Measurements from ENCODE around the gene TMOD1.

TMOD1 gene

GRCh38 chr9:97625620-97626019 is 124.2 kb downstream of the TMOD1 start:
- Mint-ChIP-seq H3K27me3 (ENCODE audit: low read depth) (no peaks in the 10 kb centered on the region), H3K27ac (no peak overlapping the region), H3K4me3 (no peak overlapping the region), H3K4me1 (peaks cover 15% of the 10 kb centered on the region), H3K9me3 (peaks cover 6% of the 10 kb centered on the region), H3K36me3 (ENCODE audit: low read depth) (peaks cover 55% of the 10 kb centered on the region)
- no peak for TF ChIP-seq CTCF (IDR thresholded peaks at IDR 0.05; ENCODE audit: unreplicated experiment in 3 of 3)

GRCh38 chr9:97627624-97628023 is 126.2 kb downstream of the TMOD1 start:
- Mint-ChIP-seq H3K4me1 (peaks cover 20% of the 10 kb centered on the region), H3K4me3 (peak overlapping the region in 1 of 3 experiments; percentile 30), H3K27me3 (ENCODE audit: low read depth) (no peaks in the 10 kb centered on the region), H3K9me3 (peaks cover 4% of the 10 kb centered on the region), H3K27ac (no peak overlapping the region), H3K36me3 (ENCODE audit: low read depth) (peaks cover 35% of the 10 kb centered on the region)
- no peak for TF ChIP-seq CTCF (IDR thresholded peaks at IDR 0.05; ENCODE audit: unreplicated experiment in 3 of 3)

- Mint-ChIP-seq H3K36me3 (ENCODE audit: low read depth) (peaks cover 25% of the 10 kb centered on the region), H3K4me3 (peak overlapping the region; percentile 1 to 34 (median 7)), H3K27ac (peak overlapping the region; percentile 5 to 33 (median 5)), H3K9me3 (no peaks in the 10 kb centered on the region), H3K27me3 (ENCODE audit: low read depth) (no peaks in the 10 kb centered on the region), H3K4me1 (peaks cover 20% of the 10 kb centered on the region)
- TF ChIP-seq CTCF (IDR thresholded peaks at IDR 0.05; ENCODE audit: unreplicated experiment in 3 of 3) = no peak
Measured at GRCh38 chr9:97628668-97629067, 127.2 kb downstream of the TMOD1 start.

GRCh38 chr9:97629156-97629555 is 127.7 kb downstream of the TMOD1 start:
- H3K27ac Mint-ChIP-seq = peak overlapping the region; percentile 5 to 33 (median 5)
- H3K4me3 Mint-ChIP-seq = peak overlapping the region; percentile 1 to 34 (median 7)
- H3K36me3 Mint-ChIP-seq (ENCODE audit: low read depth) = peaks cover 21% of the 10 kb centered on the region
- H3K27me3 Mint-ChIP-seq (ENCODE audit: low read depth) = no peaks in the 10 kb centered on the region
- H3K4me1 Mint-ChIP-seq = peaks cover 21% of the 10 kb centered on the region
- TF ChIP-seq CTCF (IDR thresholded peaks at IDR 0.05; ENCODE audit: unreplicated experiment in 3 of 3) = no peak
- H3K9me3 Mint-ChIP-seq = no peaks in the 10 kb centered on the region

- Mint-ChIP-seq H3K9me3 (no peaks in the 10 kb centered on the region), H3K4me3 (peak overlapping the region in 1 of 3 experiments; percentile 14), H3K27me3 (ENCODE audit: low read depth) (no peaks in the 10 kb centered on the region), H3K4me1 (peaks cover 34% of the 10 kb centered on the region), H3K36me3 (ENCODE audit: low read depth) (peaks cover 7% of the 10 kb centered on the region), H3K27ac (no peak overlapping the region)
- TF ChIP-seq CTCF (IDR thresholded peaks at IDR 0.05; ENCODE audit: unreplicated experiment in 3 of 3) = no peak
Measured at GRCh38 chr9:97630591-97630990, 129.1 kb downstream of the TMOD1 start.

- peaks cover 46% of the 10 kb centered on the region for H3K4me1 Mint-ChIP-seq
- no peaks in the 10 kb centered on the region for H3K9me3 Mint-ChIP-seq
- H3K27me3 Mint-ChIP-seq (ENCODE audit: low read depth) = no peaks in the 10 kb centered on the region
- peak overlapping the region; percentile 92 to 95 (median 92) for H3K4me3 Mint-ChIP-seq
- H3K27ac Mint-ChIP-seq = peak overlapping the region; percentile 96 to 100 (median 99)
- TF ChIP-seq CTCF (IDR thresholded peaks at IDR 0.05; ENCODE audit: unreplicated experiment in 3 of 3) = no peak
- no peaks in the 10 kb centered on the region for H3K36me3 Mint-ChIP-seq (ENCODE audit: low read depth)
Measured at GRCh38 chr9:97632248-97632984, 130.9 kb downstream of the TMOD1 start.

Data from nephron (organoid).